GM21717 (cell line): Measurements from ENCODE around the gene BCAS3.
"Not testable (repeated sequence)": the region's sequence is repeated elsewhere in the genome, so short reads cannot be mapped to it uniquely, and the experiment has no call there.

ENCODE experiments used
- ATAC-seq: cut with Tn5 transposase; IDR thresholded peaks from one replicate; pipeline ENCODE4 v1.9.1; 2021; ENCODE audit warnings: mild to moderate bottlenecking, moderate library complexity; ENCODE audit not compliant: unreplicated experiment

BCAS3 gene

GRCh38 chr17:60989379-60989778 lies 311.7 kb downstream of the BCAS3 start:
- no peak for ATAC-seq

- ATAC-seq: no peak
Observed at GRCh38 chr17:60989846-60990245, 312.2 kb downstream of the BCAS3 start.

GRCh38 chr17:60993497-60993896 lies 315.8 kb downstream of the BCAS3 start:
- no peak for ATAC-seq

GRCh38 chr17:60995680-60996079 lies 318.0 kb downstream of the BCAS3 start:
- no peak for ATAC-seq

- no peak for ATAC-seq
Observed at GRCh38 chr17:61000911-61001310, 323.3 kb downstream of the BCAS3 start.

GRCh38 chr17:61002316-61002736 lies 324.7 kb downstream of the BCAS3 start:
- ATAC-seq: no peak

GRCh38 chr17:61005358-61005757 lies 327.7 kb downstream of the BCAS3 start:
- ATAC-seq: no peak

- ATAC-seq: not testable (repeated sequence)
Observed at GRCh38 chr17:61005958-61006357, 328.3 kb downstream of the BCAS3 start.

- no peak for ATAC-seq
Observed at GRCh38 chr17:61007980-61008379, 330.3 kb downstream of the BCAS3 start.

- ATAC-seq: no peak
Observed at GRCh38 chr17:61009663-61010062, 332.0 kb downstream of the BCAS3 start.

- no peak for ATAC-seq
Observed at GRCh38 chr17:61010661-61011170, 333.1 kb downstream of the BCAS3 start.

- ATAC-seq: no peak
Observed at GRCh38 chr17:61011251-61011650, 333.6 kb downstream of the BCAS3 start.

- ATAC-seq: no peak
Observed at GRCh38 chr17:61015966-61016365, 338.3 kb downstream of the BCAS3 start.

GRCh38 chr17:61017317-61018006 lies 339.8 kb downstream of the BCAS3 start:
- ATAC-seq: no peak

GRCh38 chr17:61018938-61019337 lies 341.3 kb downstream of the BCAS3 start:
- no peak for ATAC-seq

GRCh38 chr17:61023996-61024395 lies 346.3 kb downstream of the BCAS3 start:
- ATAC-seq: no peak

GRCh38 chr17:61026818-61027217 lies 349.2 kb downstream of the BCAS3 start:
- no peak for ATAC-seq

- ATAC-seq: no peak
Observed at GRCh38 chr17:61029181-61029580, 351.5 kb downstream of the BCAS3 start.

- no peak for ATAC-seq
Observed at GRCh38 chr17:61040666-61041065, 363.0 kb downstream of the BCAS3 start.

- not testable (repeated sequence) for ATAC-seq
Observed at GRCh38 chr17:61042348-61042747, 364.7 kb downstream of the BCAS3 start.

- ATAC-seq: no peak
Observed at GRCh38 chr17:61047515-61047914, 369.9 kb downstream of the BCAS3 start.

GRCh38 chr17:61048376-61049106 lies 370.9 kb downstream of the BCAS3 start:
- ATAC-seq: no peak
